Skeletal muscle cell (primary cell): ENCODE results near the gene CCDC57.
A peak's percentile ranks its signal among the peaks of the same experiment; 100 is the strongest.

ENCODE experiments used
- DNase-seq: peaks from one replicate; pipeline ENCODE4 v3.0.0-alpha.2; 2010; ENCODE audit warnings: low read depth
- H3K4me3 ChIP-seq: 2 replicates; pipeline ENCODE4 v1.5.1; 2011; ENCODE audit warnings: low read depth, mild to moderate bottlenecking, control low read depth, low read length, moderate library complexity

CCDC57 gene

DNA sequence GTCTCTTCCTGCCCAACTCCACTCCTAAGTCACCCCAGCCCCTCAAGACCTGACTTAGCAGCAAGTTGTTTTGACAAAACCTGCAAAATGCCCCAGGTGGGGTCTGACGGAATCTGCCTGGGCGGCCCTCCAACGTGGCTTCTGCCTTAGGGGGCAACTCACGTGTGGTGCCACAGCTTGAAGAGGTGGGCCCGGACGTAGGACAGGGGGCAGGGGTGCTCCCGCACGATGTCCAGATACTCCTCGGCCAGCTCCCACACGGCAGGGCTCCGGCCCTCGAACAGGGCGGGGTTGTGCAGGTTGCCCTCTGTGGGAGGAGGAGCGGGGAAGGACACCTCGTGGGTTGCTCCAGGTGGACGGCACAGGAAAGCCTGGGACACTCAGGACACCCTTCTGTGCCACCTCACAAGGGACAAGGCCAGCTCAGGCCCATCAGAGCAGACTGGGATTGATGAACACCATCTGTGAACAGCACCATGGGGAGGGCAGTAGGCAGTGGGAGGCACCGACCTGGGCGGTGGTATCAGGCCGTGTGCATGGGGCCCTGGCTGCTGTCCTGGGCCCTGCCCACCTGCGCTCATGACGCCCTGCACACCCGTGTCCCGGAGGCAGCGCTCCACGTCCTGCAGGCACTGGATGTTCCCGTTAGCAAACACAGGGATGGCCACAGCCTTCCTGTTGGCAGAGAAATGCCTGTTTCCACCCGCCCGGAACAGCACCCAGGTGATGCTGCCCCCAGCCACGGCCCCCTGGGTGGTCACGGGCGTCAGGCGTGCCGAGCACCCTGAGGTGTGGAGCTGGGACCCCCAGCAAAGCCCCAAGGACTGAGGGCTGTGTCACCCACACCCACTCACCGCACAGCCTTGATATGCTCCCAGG is 151.4 kb downstream of the CCDC57 start:
- no peak overlapping the region for H3K4me3 ChIP-seq

DNA sequence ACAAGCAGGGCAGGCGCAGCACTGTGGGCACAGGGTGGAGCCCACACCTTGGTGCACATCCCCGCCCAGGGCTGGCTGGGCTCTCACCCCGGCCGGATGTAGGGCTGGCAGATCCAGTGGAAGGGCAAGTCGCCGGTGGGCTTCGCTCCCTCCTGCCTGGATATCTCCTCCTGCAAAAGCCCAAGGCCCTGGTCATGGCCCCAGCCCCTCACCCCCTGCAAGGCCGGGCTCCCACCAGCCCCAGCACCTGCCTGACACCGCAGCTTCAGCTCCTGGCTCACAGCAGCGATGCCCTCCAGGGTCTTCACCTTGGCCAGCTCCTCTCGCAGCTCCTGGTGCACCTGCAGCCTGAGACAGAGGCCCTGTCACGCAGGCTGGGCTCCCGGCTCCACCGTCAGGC is 152.0 kb downstream of the CCDC57 start:
- DNase-seq: no peak

More for the DNA sequence above, 151.4 kb downstream of the CCDC57 start:
- no peak for DNase-seq

GRCh38 chr17:82060001-82060380 is 152.7 kb downstream of the CCDC57 start:
- H3K4me3 ChIP-seq: no peak overlapping the region
- DNase-seq: no peak

More for the DNA sequence above, 152.0 kb downstream of the CCDC57 start:
- no peak overlapping the region for H3K4me3 ChIP-seq

DNA sequence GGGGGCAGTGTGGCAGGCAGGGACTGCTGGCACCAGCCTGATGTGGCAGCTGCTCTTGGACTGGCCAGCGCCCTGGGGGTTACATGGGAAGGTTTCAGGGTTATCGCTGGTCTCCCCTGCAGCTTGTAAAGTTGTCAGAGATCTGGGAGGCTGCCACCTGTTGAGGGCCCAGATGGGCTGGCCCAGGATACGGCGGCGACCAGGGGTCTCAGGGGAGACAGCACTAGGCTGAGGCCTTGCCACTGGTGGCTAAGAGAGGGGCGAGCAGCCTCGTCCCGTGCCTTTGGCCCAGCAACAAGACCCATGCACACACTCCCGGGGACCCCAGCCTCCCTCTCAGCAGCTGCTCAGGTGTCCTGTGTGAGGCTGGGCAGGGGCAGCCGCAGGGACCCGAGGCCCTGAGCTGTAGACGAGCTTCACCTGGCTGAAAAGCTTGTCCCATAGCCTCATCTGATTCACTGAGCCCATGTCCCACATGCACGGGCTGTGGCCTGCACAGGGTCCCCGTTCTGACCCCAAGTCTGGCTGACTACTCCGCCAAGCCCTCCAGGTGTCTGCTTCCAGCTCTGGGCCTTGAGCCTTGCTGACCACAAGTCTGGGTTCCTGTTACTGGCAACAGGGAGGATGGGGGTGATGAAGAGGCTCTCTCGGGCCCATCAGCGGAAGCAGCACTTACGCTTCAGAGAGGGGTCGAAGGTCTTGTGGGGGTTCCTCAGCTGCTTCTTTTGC is 153.2 kb downstream of the CCDC57 start:
- no peak for DNase-seq
- no peak overlapping the region for H3K4me3 ChIP-seq

- H3K4me3 ChIP-seq: no peak overlapping the region
- DNase-seq: no peak
Observed at GRCh38 chr17:82058855-82059249, 153.8 kb downstream of the CCDC57 start.

- H3K4me3 ChIP-seq: no peak overlapping the region
- DNase-seq: no peak
Observed at GRCh38 chr17:82058230-82058854, 154.3 kb downstream of the CCDC57 start.

DNA sequence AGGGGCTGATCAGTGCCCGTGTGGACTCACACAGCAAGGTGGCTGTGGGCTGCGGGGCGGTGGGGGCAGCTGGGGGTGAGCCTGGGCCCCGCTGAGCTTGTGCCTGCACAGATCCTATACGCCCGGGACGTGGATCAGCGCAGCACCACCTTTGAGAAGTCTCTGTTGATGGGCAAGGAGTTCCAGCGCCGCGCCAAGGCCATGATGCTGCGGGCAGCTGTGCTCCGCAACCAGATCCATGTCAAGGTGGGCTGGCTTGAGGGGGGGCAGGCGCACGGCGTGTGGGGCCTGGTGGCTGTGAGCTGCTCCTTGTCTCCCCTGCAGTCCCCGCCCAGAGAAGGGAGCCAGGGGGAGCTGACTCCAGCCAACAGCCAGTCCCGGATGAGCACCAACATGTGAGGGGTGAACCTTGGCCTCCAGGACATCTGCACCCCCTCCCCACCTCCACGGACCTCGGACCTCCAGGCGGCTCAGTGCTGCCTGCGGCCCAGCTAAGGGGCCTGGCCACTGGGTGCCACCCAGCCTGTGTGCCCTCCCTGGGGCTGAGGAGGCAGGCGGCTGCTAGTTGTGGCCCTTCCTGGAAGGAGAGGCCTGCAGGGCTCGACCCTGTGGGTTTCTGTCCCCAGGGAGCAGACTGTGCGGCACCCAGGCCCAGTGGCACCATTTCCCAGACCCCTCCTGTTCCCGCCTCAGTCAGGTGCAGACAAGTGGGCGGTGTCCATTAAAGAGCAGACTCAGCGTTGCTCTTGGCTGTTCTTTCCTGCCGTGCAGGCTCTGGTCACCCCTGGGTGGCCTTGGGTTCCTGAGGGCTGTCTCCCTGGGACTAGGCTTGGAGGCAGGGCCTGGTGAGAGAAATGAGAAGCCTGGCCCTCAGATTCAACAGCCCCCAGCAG is 155.7 kb downstream of the CCDC57 start:
- H3K4me3 ChIP-seq: no peak overlapping the region
- no peak for DNase-seq

DNA sequence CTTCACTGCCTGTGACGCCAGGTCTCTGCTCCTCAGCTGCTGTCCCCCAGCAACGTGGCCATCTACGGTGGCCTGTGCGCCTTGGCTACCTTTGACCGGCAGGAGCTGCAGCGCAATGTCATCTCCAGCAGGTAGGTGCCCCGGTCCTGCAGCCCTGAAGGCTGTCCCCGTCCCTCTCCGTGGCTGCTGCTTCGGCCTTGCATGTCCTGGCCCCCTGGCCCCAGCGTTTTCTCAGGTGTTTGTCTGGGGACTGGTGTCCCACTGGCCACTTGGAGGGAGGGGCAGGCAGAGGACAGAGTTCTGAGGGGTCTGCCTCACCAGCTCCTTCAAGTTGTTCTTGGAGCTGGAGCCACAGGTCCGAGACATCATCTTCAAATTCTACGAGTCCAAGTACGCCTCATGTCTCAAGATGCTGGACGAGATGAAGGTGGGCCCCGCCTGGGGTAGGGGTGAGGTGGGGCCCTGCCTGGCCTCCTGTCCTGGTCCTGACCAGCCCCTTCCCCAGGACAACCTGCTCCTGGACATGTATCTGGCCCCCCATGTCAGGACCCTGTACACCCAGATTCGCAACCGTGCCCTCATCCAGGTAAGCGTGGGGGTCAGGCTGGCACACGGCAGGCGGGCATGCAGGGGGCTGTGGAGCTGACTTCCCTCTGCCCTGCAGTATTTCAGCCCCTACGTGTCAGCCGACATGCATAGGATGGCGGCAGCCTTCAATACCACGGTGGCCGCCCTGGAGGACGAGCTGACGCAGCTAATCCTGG is 156.5 kb downstream of the CCDC57 start:
- DNase-seq: no peak
- no peak overlapping the region for H3K4me3 ChIP-seq

GRCh38 chr17:82055023-82055964 is 157.3 kb downstream of the CCDC57 start:
- no peak for DNase-seq

DNA sequence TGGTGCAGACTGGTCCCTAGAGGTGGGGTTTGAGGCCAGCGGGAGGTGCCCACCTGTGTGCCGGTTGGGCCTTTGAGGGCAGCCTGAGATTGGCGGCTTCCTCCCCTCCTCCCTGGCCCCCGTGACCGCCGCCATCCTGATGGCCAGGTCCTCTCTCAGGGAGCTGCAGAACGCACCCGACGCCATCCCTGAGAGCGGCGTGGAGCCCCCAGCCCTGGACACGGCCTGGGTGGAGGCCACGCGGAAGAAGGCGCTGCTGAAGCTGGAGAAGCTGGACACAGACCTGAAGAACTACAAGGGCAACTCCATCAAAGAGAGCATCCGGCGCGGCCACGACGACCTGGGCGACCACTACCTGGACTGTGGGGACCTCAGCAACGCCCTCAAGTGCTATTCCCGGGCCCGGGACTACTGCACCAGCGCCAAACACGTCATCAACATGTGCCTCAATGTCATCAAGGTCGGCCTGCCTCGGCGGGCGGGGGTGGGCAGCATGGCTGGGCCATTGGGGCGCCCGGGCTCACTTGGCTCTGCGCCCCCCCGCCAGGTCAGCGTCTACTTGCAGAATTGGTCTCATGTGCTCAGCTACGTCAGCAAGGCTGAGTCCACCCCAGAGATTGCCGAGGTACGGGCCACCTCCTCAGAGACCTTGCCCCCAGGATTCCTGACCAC is 158.2 kb downstream of the CCDC57 start:
- no peak for DNase-seq
- H3K4me3 ChIP-seq: no peak overlapping the region

More at GRCh38 chr17:82055023-82055964, 157.3 kb downstream of the CCDC57 start:
- H3K4me3 ChIP-seq: no peak overlapping the region

DNA sequence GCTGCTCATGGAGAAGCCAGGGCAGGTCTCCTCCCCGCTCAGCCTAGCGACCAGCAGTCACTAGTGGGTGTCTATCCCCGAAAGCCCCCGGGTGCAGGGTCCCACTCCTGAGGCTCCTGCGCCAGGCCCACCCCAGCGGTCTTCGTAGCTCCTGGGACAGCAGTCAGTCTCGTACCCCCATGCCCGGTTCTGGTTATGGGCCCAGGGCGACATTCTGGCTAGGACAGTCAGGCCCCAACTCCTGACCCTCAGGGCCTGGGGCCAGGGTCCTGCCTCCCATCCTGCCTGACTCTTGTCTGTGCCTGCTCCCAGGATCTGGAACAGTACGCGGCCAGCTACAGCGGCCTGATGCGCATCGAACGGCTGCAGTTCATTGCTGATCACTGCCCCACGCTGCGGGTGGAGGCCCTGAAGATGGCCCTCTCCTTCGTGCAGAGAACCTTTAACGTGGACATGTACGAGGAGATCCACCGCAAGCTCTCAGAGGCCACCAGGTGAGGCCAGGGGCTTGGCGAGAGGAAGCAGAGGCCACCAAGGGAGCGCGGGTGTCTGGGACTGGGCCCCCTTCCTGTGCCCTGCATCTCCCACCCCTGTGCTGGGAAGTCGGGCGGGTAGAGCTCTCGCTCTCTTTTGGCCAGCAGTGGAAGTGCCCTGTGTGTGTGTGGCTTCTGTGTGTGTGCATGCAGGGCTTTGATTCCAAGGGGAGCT is 158.9 kb downstream of the CCDC57 start:
- H3K4me3 ChIP-seq: no peak overlapping the region
- no peak for DNase-seq

DNA sequence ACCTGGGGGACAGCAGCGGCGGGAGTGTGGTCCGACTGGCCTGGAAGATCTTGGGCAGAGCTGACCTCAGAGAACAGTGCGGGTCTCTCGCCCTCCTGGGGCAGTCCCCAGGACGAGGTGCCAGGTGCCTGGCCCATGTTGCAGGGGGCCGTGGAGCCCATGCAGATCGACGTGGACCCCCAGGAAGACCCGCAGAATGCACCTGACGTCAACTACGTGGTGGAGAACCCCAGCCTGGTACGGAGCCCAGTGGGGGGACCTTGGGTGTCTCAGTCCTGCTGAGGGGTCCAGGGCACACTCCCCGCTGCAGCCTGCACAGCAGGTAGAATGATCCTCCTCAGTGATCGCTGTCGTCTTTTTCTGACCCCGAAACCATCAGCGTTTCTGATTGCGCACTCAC is 159.5 kb downstream of the CCDC57 start:
- DNase-seq: no peak
- H3K4me3 ChIP-seq: peak overlapping the region; percentile 71

- no peak for DNase-seq
- peak overlapping the region; percentile 71 for H3K4me3 ChIP-seq
Observed at GRCh38 chr17:82052638-82053059, 160.0 kb downstream of the CCDC57 start.

DNA sequence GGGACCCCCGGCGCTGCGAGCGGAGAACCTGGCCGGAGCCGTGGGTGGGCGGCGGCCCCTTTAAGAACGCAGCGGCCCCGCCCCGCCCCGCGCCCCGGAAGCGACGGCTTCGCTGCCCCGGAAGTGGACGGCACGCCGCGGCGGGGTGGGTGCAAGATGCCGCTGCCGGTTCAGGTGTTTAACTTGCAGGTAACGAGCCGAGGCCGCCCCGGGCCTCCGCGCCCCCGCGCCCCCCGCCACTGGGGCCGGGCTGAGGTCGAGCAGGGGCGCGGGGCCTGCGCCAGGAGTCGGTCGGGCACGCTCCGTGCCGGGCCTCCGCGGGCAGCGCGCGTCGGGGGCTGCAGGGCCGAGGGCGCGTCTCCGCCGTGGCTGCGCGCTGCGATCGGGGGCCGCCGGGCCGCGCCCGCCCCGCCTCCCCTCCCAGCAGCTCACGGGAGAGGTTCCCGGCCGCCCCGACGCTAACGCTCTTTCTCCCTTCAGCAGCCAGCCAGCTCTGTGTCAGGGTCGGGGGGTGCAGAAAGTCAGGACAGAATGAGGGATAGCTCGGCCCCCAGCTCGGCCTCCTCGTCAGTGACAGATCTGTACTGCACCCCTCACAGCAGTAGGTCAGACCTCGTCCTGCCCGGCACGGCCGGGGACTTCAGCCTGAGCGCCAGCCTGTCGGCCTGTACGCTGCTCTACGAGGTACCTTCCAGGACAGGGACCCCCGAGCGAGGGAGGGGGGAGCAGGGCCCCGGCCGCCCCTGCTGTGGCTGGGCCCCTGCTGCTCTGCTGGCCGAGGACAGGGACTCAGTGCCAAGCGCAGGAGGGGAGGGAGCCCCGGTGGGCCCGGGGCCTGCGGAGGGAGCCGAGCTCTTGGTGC is 160.6 kb downstream of the CCDC57 start, which contains the start of the genes GPS1 and RFNG:
GPS1 (plus strand) TSS at position 123 of the 862 bp plus-strand sequence; CDS start at position 157, 34 bp downstream.
RFNG (minus strand) TSS at position 36 of the 862 bp plus-strand sequence. CDS start 45 bp downstream, outside the sequence.
- no peak for DNase-seq

More for the DNA sequence above, 160.6 kb downstream of the CCDC57 start, which contains the start of the genes GPS1 and RFNG:
- peak within 1 kb of the TSS; percentile 71 for H3K4me3 ChIP-seq
